Measurements from ENCODE around the gene MYBL2. TPM values are rescaled to one million over a fixed set of nuclear protein-coding genes. Genes with fewer than 3 reads are reported as not detected.

MYBL2 gene
- polyA plus RNA-seq, 1 donor (not counting 4 experiments of a cell fraction or from before 2014, with no cell fraction given) = 4.0 TPM

GRCh38 chr20:43655937-43656336 lies 11.0 kb upstream of the MYBL2 start:
- H3K4me1 ChIP-seq (ENCODE audit: control insufficient read depth, extremely low read depth, insufficient read depth, low read length) = peaks cover 6% of the 10 kb centered on the region
- no peak overlapping the region for H3K4me2 ChIP-seq (ENCODE audit: control insufficient read depth, extremely low read depth, insufficient read depth, low read depth, low read length)
- no peaks in the 10 kb centered on the region for H3K27me3 ChIP-seq (ENCODE audit: control insufficient read depth, extremely low read depth, insufficient read depth, low read length)
- H4K20me1 ChIP-seq (ENCODE audit: control insufficient read depth, extremely low read depth, insufficient read depth, low read length) = no peaks in the 10 kb centered on the region
- no peaks in the 10 kb centered on the region for H3K9me3 ChIP-seq (ENCODE audit: control insufficient read depth, low read depth, low read length)
- no peak overlapping the region for H3K9ac ChIP-seq (ENCODE audit: control insufficient read depth, extremely low read depth, insufficient read depth, low read length)
- no peak overlapping the region for H3K4me3 ChIP-seq (ENCODE audit: control insufficient read depth in 2 of 3, extremely low read depth in 1 of 3, insufficient read depth in 2 of 3, low read depth in 1 of 3, low read length in 3 of 3)
- FAIRE-seq (no peak), DNase-seq (ENCODE audit: low read depth, low spot score) (no peak)
- H2AFZ ChIP-seq (ENCODE audit: control insufficient read depth, low read length) = no peak overlapping the region
- TF ChIP-seq, protein P1, sequence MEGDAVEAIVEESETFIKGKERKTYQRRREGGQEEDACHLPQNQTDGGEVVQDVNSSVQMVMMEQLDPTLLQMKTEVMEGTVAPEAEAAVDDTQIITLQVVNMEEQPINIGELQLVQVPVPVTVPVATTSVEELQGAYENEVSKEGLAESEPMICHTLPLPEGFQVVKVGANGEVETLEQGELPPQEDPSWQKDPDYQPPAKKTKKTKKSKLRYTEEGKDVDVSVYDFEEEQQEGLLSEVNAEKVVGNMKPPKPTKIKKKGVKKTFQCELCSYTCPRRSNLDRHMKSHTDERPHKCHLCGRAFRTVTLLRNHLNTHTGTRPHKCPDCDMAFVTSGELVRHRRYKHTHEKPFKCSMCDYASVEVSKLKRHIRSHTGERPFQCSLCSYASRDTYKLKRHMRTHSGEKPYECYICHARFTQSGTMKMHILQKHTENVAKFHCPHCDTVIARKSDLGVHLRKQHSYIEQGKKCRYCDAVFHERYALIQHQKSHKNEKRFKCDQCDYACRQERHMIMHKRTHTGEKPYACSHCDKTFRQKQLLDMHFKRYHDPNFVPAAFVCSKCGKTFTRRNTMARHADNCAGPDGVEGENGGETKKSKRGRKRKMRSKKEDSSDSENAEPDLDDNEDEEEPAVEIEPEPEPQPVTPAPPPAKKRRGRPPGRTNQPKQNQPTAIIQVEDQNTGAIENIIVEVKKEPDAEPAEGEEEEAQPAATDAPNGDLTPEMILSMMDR (optimal IDR thresholded peaks at IDR 0.05 in 1 of 3, IDR thresholded peaks at IDR 0.05 in 1 of 3, conservative IDR thresholded peaks at IDR 0.05 in 1 of 3; ENCODE audit: extremely low read depth in 1 of 3, insufficient read depth in 2 of 3, low read length in 3 of 3) = no peak
- no peak for TF ChIP-seq EZH2 (IDR thresholded peaks at IDR 0.05; ENCODE audit: low read length)
- no peaks in the 10 kb centered on the region for H3K36me3 ChIP-seq (ENCODE audit: control insufficient read depth in 2 of 2, extremely low read depth in 1 of 2, insufficient read depth in 2 of 2, low read length in 2 of 2)
- dilution Hi-C loops (cut with MboI; ENCODE audit: extremely low pct_ligation_motif_present, low sequenced_read_pairs) = no loop called here
- no peaks in the 10 kb centered on the region for H3K9me1 ChIP-seq (ENCODE audit: control insufficient read depth, extremely low read depth, insufficient read depth, low read length)
- no peaks in the 10 kb centered on the region for H3K79me2 ChIP-seq (ENCODE audit: control insufficient read depth, insufficient read depth, low read length)
- no peak overlapping the region for H3K27ac ChIP-seq (ENCODE audit: control insufficient read depth, insufficient read depth, low read length)

DNA sequence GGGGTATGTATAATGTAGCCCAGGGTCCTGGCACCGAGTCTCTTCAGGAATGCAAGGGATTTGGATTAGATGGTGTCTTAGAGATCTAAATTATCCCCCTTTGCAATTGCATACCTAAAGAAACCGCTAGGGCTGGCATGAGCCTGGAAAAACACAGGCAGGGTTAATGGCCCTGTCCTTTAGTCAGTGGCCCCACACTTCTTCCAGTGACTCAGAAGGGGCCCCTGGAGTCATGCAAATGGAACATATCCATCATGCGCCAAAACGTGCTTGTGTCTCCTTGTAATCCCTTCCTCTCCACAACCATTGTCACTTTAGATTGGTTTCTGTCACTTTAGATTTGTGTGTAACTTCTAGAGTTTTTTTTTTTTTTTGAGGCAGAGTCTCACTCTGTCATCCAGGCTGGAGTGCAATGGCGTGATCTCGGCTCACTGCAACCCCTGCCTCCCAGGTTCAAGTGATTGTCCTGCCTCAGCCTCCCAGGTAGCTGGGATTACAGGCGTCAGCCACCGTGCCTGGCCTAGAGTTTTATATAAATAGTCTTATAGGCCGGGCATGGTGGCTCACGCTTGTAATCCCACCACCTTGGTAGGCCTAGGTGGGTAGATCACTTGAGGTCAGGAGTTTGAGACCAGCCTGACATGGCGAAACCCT lies 8.7 kb upstream of the MYBL2 start:
- dilution Hi-C loops (cut with MboI; ENCODE audit: extremely low pct_ligation_motif_present, low sequenced_read_pairs) = no loop called here
- H3K9ac ChIP-seq (ENCODE audit: control insufficient read depth, extremely low read depth, insufficient read depth, low read length) = peak overlapping the region; percentile 93

More for the DNA sequence above, 8.7 kb upstream of the MYBL2 start:
- Histone ChIP-seq H3K36me3 (ENCODE audit: control insufficient read depth in 2 of 2, extremely low read depth in 1 of 2, insufficient read depth in 2 of 2, low read length in 2 of 2) (no peaks in the 10 kb centered on the region), H4K20me1 (ENCODE audit: control insufficient read depth, extremely low read depth, insufficient read depth, low read length) (no peaks in the 10 kb centered on the region), H2AFZ (ENCODE audit: control insufficient read depth, low read length) (peak overlapping the region; percentile 99), H3K27ac (ENCODE audit: control insufficient read depth, insufficient read depth, low read length) (peak overlapping the region; percentile 88), H3K79me2 (ENCODE audit: control insufficient read depth, insufficient read depth, low read length) (no peaks in the 10 kb centered on the region), H3K4me3 (ENCODE audit: control insufficient read depth in 2 of 3, extremely low read depth in 1 of 3, insufficient read depth in 2 of 3, low read depth in 1 of 3, low read length in 3 of 3) (peak overlapping the region; percentile 74 to 92 (median 81)), H3K9me1 (ENCODE audit: control insufficient read depth, extremely low read depth, insufficient read depth, low read length) (no peaks in the 10 kb centered on the region), H3K4me2 (ENCODE audit: control insufficient read depth, extremely low read depth, insufficient read depth, low read depth, low read length) (peak overlapping the region; percentile 93), H3K4me1 (ENCODE audit: control insufficient read depth, extremely low read depth, insufficient read depth, low read length) (peaks cover 9% of the 10 kb centered on the region), H3K27me3 (ENCODE audit: control insufficient read depth, extremely low read depth, insufficient read depth, low read length) (no peaks in the 10 kb centered on the region), H3K9me3 (ENCODE audit: control insufficient read depth, low read depth, low read length) (no peaks in the 10 kb centered on the region)
- TF ChIP-seq, protein P1 (optimal IDR thresholded peaks at IDR 0.05 in 1 of 3, IDR thresholded peaks at IDR 0.05 in 1 of 3, conservative IDR thresholded peaks at IDR 0.05 in 1 of 3; ENCODE audit: extremely low read depth in 1 of 3, insufficient read depth in 2 of 3, low read length in 3 of 3) = peak in 1 of 3 experiments; percentile 19
- no peak for TF ChIP-seq EZH2 (IDR thresholded peaks at IDR 0.05; ENCODE audit: low read length)
- no peak for DNase-seq (ENCODE audit: low read depth, low spot score)
- no peak for FAIRE-seq
